ENCODE results near the gene RBPMS2.
"Not testable (repeated sequence)": the region's sequence is repeated elsewhere in the genome, so short reads cannot be mapped to it uniquely, and the experiment has no call there.

The RBPMS2 gene

GRCh38 chr15:64775551-64776401 is at the start of gene RBPMS2:
Gene RBPMS2, minus strand, starts transcription at chr15:64775589. Its CDS starts 270 bp downstream, at chr15:64775319.
- peak; percentile 33 for DNase-seq
- in situ Hi-C loops (cut with MboI; ENCODE audit: low pct_unique_long_range_greater_than_20kb, low sequenced_read_pairs): no loop called here

- no peak for DNase-seq
- in situ Hi-C loops (cut with MboI; ENCODE audit: low pct_unique_long_range_greater_than_20kb, low sequenced_read_pairs): no loop called here
Observed at GRCh38 chr15:64824929-64825430, 49.6 kb upstream of the RBPMS2 start.

- in situ Hi-C loops (cut with MboI; ENCODE audit: low pct_unique_long_range_greater_than_20kb, low sequenced_read_pairs): no loop called here
- no peak for DNase-seq
Observed at GRCh38 chr15:64816452-64816851, 41.1 kb upstream of the RBPMS2 start.

GRCh38 chr15:64814965-64815364 is 39.6 kb upstream of the RBPMS2 start:
- DNase-seq: peak; percentile 24
- in situ Hi-C loops (cut with MboI; ENCODE audit: low pct_unique_long_range_greater_than_20kb, low sequenced_read_pairs): not testable (repeated sequence)

GRCh38 chr15:64814283-64814682 is 38.9 kb upstream of the RBPMS2 start:
- DNase-seq; in situ Hi-C loops (cut with MboI; ENCODE audit: low pct_unique_long_range_greater_than_20kb, low sequenced_read_pairs): not testable (repeated sequence)

GRCh38 chr15:64813075-64813474 is 37.7 kb upstream of the RBPMS2 start:
- peak; percentile 53 for DNase-seq
- in situ Hi-C loops (cut with MboI; ENCODE audit: low pct_unique_long_range_greater_than_20kb, low sequenced_read_pairs): no loop called here

GRCh38 chr15:64810497-64811326 is 35.3 kb upstream of the RBPMS2 start:
- DNase-seq: no peak
- in situ Hi-C loops (cut with MboI; ENCODE audit: low pct_unique_long_range_greater_than_20kb, low sequenced_read_pairs): no loop called here

GRCh38 chr15:64809649-64810496 is 34.5 kb upstream of the RBPMS2 start:
- peak; percentile 90 for DNase-seq
- in situ Hi-C loops (cut with MboI; ENCODE audit: low pct_unique_long_range_greater_than_20kb, low sequenced_read_pairs): loop anchor here (10.0 kb wide), 1 partner anchor 65 kb away; no protein-coding TSS in a partner anchor

- no peak for DNase-seq
- in situ Hi-C loops (cut with MboI; ENCODE audit: low pct_unique_long_range_greater_than_20kb, low sequenced_read_pairs): loop anchor here (10.0 kb wide), 1 partner anchor 64 kb away; no protein-coding TSS in a partner anchor
Observed at GRCh38 chr15:64808785-64809453, 33.5 kb upstream of the RBPMS2 start.

- in situ Hi-C loops (cut with MboI; ENCODE audit: low pct_unique_long_range_greater_than_20kb, low sequenced_read_pairs): loop anchor here (10.0 kb wide), 1 partner anchor 63 kb away; no protein-coding TSS in a partner anchor
- DNase-seq: no peak
Observed at GRCh38 chr15:64807751-64808222, 32.4 kb upstream of the RBPMS2 start.

- no peak for DNase-seq
- in situ Hi-C loops (cut with MboI; ENCODE audit: low pct_unique_long_range_greater_than_20kb, low sequenced_read_pairs): loop anchor here (10.0 kb wide), 1 partner anchor 62 kb away; no protein-coding TSS in a partner anchor
Observed at GRCh38 chr15:64807051-64807749, 31.8 kb upstream of the RBPMS2 start.

- DNase-seq: no peak
- in situ Hi-C loops (cut with MboI; ENCODE audit: low pct_unique_long_range_greater_than_20kb, low sequenced_read_pairs): loop anchor here (10.0 kb wide), 1 partner anchor 62 kb away; no protein-coding TSS in a partner anchor
Observed at GRCh38 chr15:64806509-64806908, 31.1 kb upstream of the RBPMS2 start.

- in situ Hi-C loops (cut with MboI; ENCODE audit: low pct_unique_long_range_greater_than_20kb, low sequenced_read_pairs): loop anchor here (10.0 kb wide), 1 partner anchor 60 kb away; no protein-coding TSS in a partner anchor
- DNase-seq: no peak
Observed at GRCh38 chr15:64804619-64805018, 29.2 kb upstream of the RBPMS2 start.

GRCh38 chr15:64803526-64803925 is 28.1 kb upstream of the RBPMS2 start:
- no peak for DNase-seq
- in situ Hi-C loops (cut with MboI; ENCODE audit: low pct_unique_long_range_greater_than_20kb, low sequenced_read_pairs): loop anchor here (10.0 kb wide), 1 partner anchor 59 kb away; no protein-coding TSS in a partner anchor

- DNase-seq: no peak
- in situ Hi-C loops (cut with MboI; ENCODE audit: low pct_unique_long_range_greater_than_20kb, low sequenced_read_pairs): loop anchor here (10.0 kb wide), 1 partner anchor 56 kb away; no protein-coding TSS in a partner anchor
Observed at GRCh38 chr15:64800476-64800875, 25.1 kb upstream of the RBPMS2 start.

GRCh38 chr15:64798905-64799304 is 23.5 kb upstream of the RBPMS2 start:
- in situ Hi-C loops (cut with MboI; ENCODE audit: low pct_unique_long_range_greater_than_20kb, low sequenced_read_pairs); DNase-seq: not testable (repeated sequence)

GRCh38 chr15:64795921-64796320 is 20.5 kb upstream of the RBPMS2 start:
- DNase-seq; in situ Hi-C loops (cut with MboI; ENCODE audit: low pct_unique_long_range_greater_than_20kb, low sequenced_read_pairs): not testable (repeated sequence)
